Keratinocyte (primary cell): ENCODE measurements around the gene PRR33. TPM values are rescaled to one million over a fixed set of nuclear protein-coding genes. Genes with fewer than 3 reads are reported as not detected.

Experiments
- DNase-seq: peaks from one replicate; pipeline ENCODE4 v3.0.0-alpha.2; 2011; ENCODE audit warnings: low read depth, missing footprints, low spot score
- FAIRE-seq: peaks from 2 replicates; lab custom pipeline; 2011; peaks lifted over from hg19 to GRCh38; lab: Jason Lieb, UNC
- H2AFZ ChIP-seq: 2 replicates; pipeline ENCODE4 v1.6.0; 2012; ENCODE audit warnings: low read length, control low read depth, inconsistent platforms; ENCODE audit not compliant: control insufficient read depth
- H3K27ac ChIP-seq: 2 replicates; pipeline ENCODE4 v1.5.1; 2011; ENCODE audit warnings: low read length; ENCODE audit not compliant: control insufficient read depth, insufficient read depth
- H3K27me3 ChIP-seq: 3 replicates; pipeline ENCODE4 v1.6.0; 2011; ENCODE audit warnings: low read length; ENCODE audit not compliant: control insufficient read depth, insufficient read depth; ENCODE audit errors: extremely low read depth
- H3K36me3 ChIP-seq, 2 experiments: 2 replicates in 1 of 2; 3 replicates in 1 of 2; pipeline ENCODE4 v1.5.1; 2011; ENCODE audit warnings: low read length in 2 of 2, mild to moderate bottlenecking in 1 of 2; ENCODE audit not compliant: control insufficient read depth in 2 of 2, insufficient read depth in 2 of 2; ENCODE audit errors: extremely low read depth in 1 of 2
- H3K4me1 ChIP-seq: 3 replicates; pipeline ENCODE4 v1.5.1; 2011; ENCODE audit warnings: low read length; ENCODE audit not compliant: control insufficient read depth, insufficient read depth; ENCODE audit errors: extremely low read depth
- H3K4me2 ChIP-seq: 3 replicates; pipeline ENCODE4 v1.6.0; 2011; ENCODE audit warnings: low read depth, low read length; ENCODE audit not compliant: control insufficient read depth, insufficient read depth; ENCODE audit errors: extremely low read depth
- H3K4me3 ChIP-seq, 3 experiments: fragments of 200-600 bp in 1 of 3; sonication (generic) in 1 of 3; 2 replicates in 2 of 3; 3 replicates in 1 of 3; pipeline ENCODE4 v1.5.1; 2011 to 2016; ENCODE audit warnings: low read length in 3 of 3, mild to moderate bottlenecking in 3 of 3, control low read depth in 2 of 3, inconsistent platforms in 1 of 3, low read depth in 1 of 3, mixed read lengths in 1 of 3, mixed run types in 1 of 3, moderate library complexity in 1 of 3; ENCODE audit not compliant: control insufficient read depth in 2 of 3, insufficient read depth in 2 of 3; ENCODE audit errors: extremely low read depth in 1 of 3
- H3K79me2 ChIP-seq: 2 replicates; pipeline ENCODE4 v1.6.0; 2012; ENCODE audit warnings: low read length; ENCODE audit not compliant: control insufficient read depth, insufficient read depth
- H3K9ac ChIP-seq: 3 replicates; pipeline ENCODE4 v1.6.0; 2011; ENCODE audit warnings: low read length; ENCODE audit not compliant: control insufficient read depth, insufficient read depth; ENCODE audit errors: extremely low read depth
- H3K9me1 ChIP-seq: 3 replicates; pipeline ENCODE4 v1.6.0; 2011; ENCODE audit warnings: low read length; ENCODE audit not compliant: control insufficient read depth, insufficient read depth; ENCODE audit errors: extremely low read depth
- H3K9me3 ChIP-seq: 2 replicates; pipeline ENCODE4 v1.5.1; 2012; ENCODE audit warnings: low read depth, low read length; ENCODE audit not compliant: control insufficient read depth
- H4K20me1 ChIP-seq: 3 replicates; pipeline ENCODE4 v1.6.0; 2011; ENCODE audit warnings: low read length; ENCODE audit not compliant: control insufficient read depth, insufficient read depth; ENCODE audit errors: extremely low read depth
- CTCF ChIP-seq, 3 experiments: IDR thresholded peaks in 1 of 3; conservative IDR thresholded peaks in 1 of 3; optimal IDR thresholded peaks in 1 of 3; 2 replicates in 2 of 3; 3 replicates in 1 of 3; pipeline versions ENCODE3 to v1.5.1; 2011; ENCODE audit warnings: low read length in 3 of 3, mild to moderate bottlenecking in 3 of 3, moderate library complexity in 2 of 3, control low read depth in 1 of 3, inconsistent platforms in 1 of 3; ENCODE audit not compliant: insufficient read depth in 2 of 3; ENCODE audit errors: extremely low read depth in 1 of 3
- EZH2 ChIP-seq: IDR thresholded peaks from one replicate; pipeline ENCODE4 v1.6.1; 2012; ENCODE audit warnings: inconsistent platforms, mild to moderate bottlenecking, low read length, moderate library complexity
- dilution Hi-C: fragments of 300-500 bp; cut with MboI; formaldehyde crosslinking; loops from one replicate; pipeline ENCODE4 v1.7.0; 2020; ENCODE audit warnings: low sequenced_read_pairs; ENCODE audit not compliant: extremely low pct_ligation_motif_present
- polyA plus RNA-seq, 5 experiments: library from polyadenylated mRNA; depleted of rRNA in 3 of 5; stranded (reverse) in 3 of 5; stranded (forward) in 1 of 5; unstranded in 1 of 5; fragments of >200 nt; gene quantifications; 1 replicate in 1 of 5; 2 replicates in 3 of 5; 3 replicates in 1 of 5; pipeline versions ENCODE4 v1.2.1 to v1.2.3, GENCODE V29; 2011 to 2012; ENCODE audit warnings: missing spikeins in 2 of 5, low read depth in 1 of 5, low replicate concordance in 1 of 5

The PRR33 gene
- polyA plus RNA-seq, 1 donor (not counting 4 experiments of a cell fraction or from before 2014, with no cell fraction given): not detected

DNA sequence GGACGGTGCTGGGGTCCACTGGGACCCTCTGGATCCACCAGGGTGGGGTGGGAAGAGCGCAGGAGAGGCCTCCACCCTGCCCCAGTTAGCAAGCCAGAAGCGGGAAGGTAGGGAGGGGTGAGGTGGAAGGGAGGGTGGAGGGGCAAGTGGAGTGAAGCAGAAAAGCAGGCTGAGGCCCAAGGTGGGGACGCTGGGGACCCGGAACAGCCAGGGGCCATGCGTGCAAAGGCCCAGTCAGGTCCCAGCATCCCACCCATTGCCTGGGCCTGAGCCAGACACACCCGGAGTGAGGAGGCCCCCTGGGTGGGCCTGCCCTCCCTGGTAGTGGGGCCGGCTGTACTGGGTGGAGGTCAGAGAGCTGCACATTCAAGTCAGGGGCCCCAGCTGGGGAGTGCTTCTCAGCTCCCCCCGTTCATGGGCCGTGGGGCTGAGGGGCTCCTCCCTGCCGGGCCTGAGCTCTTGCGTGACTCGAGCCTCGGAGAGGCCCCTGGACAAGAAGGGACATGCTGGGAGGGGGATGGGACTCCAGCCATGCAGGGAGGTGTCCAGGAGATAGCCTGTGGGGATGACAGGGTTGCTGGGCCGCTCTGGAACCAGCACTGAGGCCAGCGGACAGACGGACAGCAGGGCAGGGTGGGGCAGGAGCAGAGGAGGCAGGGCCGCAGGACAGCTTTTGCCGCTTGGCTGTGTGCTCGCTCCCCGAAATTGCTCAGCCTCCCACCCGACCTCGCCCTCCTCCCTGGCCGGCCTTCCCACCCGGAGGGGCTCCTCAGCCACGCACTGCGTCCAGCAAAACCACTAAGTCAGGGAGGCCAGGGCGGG is 35.5 kb upstream of the PRR33 start:
- Histone ChIP-seq H2AFZ (no peak overlapping the region), H3K4me3 (no peak overlapping the region), H3K4me2 (no peak overlapping the region), H3K27me3 (peaks cover 4% of the 10 kb centered on the region), H4K20me1 (no peaks in the 10 kb centered on the region), H3K4me1 (peaks cover 5% of the 10 kb centered on the region), H3K36me3 (no peaks in the 10 kb centered on the region), H3K9ac (no peak overlapping the region), H3K27ac (no peak overlapping the region), H3K9me3 (no peaks in the 10 kb centered on the region), H3K79me2 (no peaks in the 10 kb centered on the region), H3K9me1 (no peaks in the 10 kb centered on the region)
- dilution Hi-C loops: no loop called here
- DNase-seq (no peak), FAIRE-seq (no peak)
- TF ChIP-seq EZH2: no peak
- TF ChIP-seq CTCF (optimal IDR thresholded peaks at IDR 0.05 in 1 of 3, IDR thresholded peaks at IDR 0.05 in 1 of 3, conservative IDR thresholded peaks at IDR 0.05 in 1 of 3; ENCODE audit: extremely low read depth in 1 of 3, insufficient read depth in 2 of 3, low read length in 3 of 3): no peak

GRCh38 chr11:1926156-1927025 is 34.7 kb upstream of the PRR33 start:
- H3K79me2 ChIP-seq: no peaks in the 10 kb centered on the region
- no peak overlapping the region for H2AFZ ChIP-seq
- no peak overlapping the region for H3K4me2 ChIP-seq
- no peak overlapping the region for H3K4me3 ChIP-seq
- no peak overlapping the region for H3K9ac ChIP-seq
- FAIRE-seq: no peak
- no peaks in the 10 kb centered on the region for H3K9me1 ChIP-seq
- TF ChIP-seq EZH2: no peak
- TF ChIP-seq CTCF (optimal IDR thresholded peaks at IDR 0.05 in 1 of 3, IDR thresholded peaks at IDR 0.05 in 1 of 3, conservative IDR thresholded peaks at IDR 0.05 in 1 of 3; ENCODE audit: extremely low read depth in 1 of 3, insufficient read depth in 2 of 3, low read length in 3 of 3): no peak
- no peak overlapping the region for H3K27ac ChIP-seq
- dilution Hi-C loops: no loop called here
- peaks cover 5% of the 10 kb centered on the region for H3K27me3 ChIP-seq
- DNase-seq: no peak
- H3K9me3 ChIP-seq: no peaks in the 10 kb centered on the region
- H4K20me1 ChIP-seq: no peaks in the 10 kb centered on the region
- H3K36me3 ChIP-seq: no peaks in the 10 kb centered on the region
- H3K4me1 ChIP-seq: peaks cover 5% of the 10 kb centered on the region
